ENCODE measurements around the gene TRIM8.

The TRIM8 gene

GRCh38 chr10:102641880-102642735, 2.2 kb upstream of the TRIM8 start:
- Histone ChIP-seq H3K36me3 (ENCODE audit: low read depth) (peaks cover 2% of the 10 kb centered on the region; the same call in 1 of the 2 replicates), H3K9me3 (ENCODE audit: severe bottlenecking) (no peaks in the 10 kb centered on the region), H3K4me3 (ENCODE audit: severe bottlenecking) (peak overlapping the region; percentile 80), H3K4me1 (ENCODE audit: insufficient read depth, poor library complexity, severe bottlenecking) (peaks cover 10% of the 10 kb centered on the region), H3K27ac (ENCODE audit: poor library complexity, severe bottlenecking) (peak overlapping the region; percentile 94), H3K27me3 (ENCODE audit: insufficient read depth, poor library complexity, severe bottlenecking) (no peaks in the 10 kb centered on the region)
- peak; percentile 53 for ATAC-seq (ENCODE audit: low read depth)
- DNase-seq (ENCODE audit: low spot score), result peak; percentile 97
- TF ChIP-seq CTCF (IDR thresholded peaks at IDR 0.05; ENCODE audit: poor library complexity, severe bottlenecking), result peak; percentile 9

- ATAC-seq (ENCODE audit: low read depth), result no peak
- DNase-seq (ENCODE audit: low spot score), result no peak
- Histone ChIP-seq H3K4me1 (ENCODE audit: insufficient read depth, poor library complexity, severe bottlenecking) (peaks cover 15% of the 10 kb centered on the region), H3K9me3 (ENCODE audit: severe bottlenecking) (no peaks in the 10 kb centered on the region), H3K27me3 (ENCODE audit: insufficient read depth, poor library complexity, severe bottlenecking) (no peaks in the 10 kb centered on the region), H3K4me3 (ENCODE audit: severe bottlenecking) (peak overlapping the region; percentile 80), H3K27ac (ENCODE audit: poor library complexity, severe bottlenecking) (peak overlapping the region; percentile 94), H3K36me3 (ENCODE audit: low read depth) (peaks cover 7% of the 10 kb centered on the region)
- TF ChIP-seq CTCF (IDR thresholded peaks at IDR 0.05; ENCODE audit: poor library complexity, severe bottlenecking), result no peak
These were observed 1.4 kb upstream of the TRIM8 start for GRCh38 chr10:102642736-102643335.

GRCh38 chr10:102643336-102644065, 778 bp upstream of the TRIM8 start:
- ATAC-seq (ENCODE audit: low read depth), result no peak
- peak overlapping the region; percentile 94 for H3K27ac ChIP-seq (ENCODE audit: poor library complexity, severe bottlenecking)

GRCh38 chr10:102644646-102645387, 538 bp downstream of the TRIM8 start:
- DNase-seq (ENCODE audit: low spot score), result no peak
- H3K27me3 ChIP-seq (ENCODE audit: insufficient read depth, poor library complexity, severe bottlenecking), result no peaks in the 10 kb centered on the region
- no peaks in the 10 kb centered on the region for H3K9me3 ChIP-seq (ENCODE audit: severe bottlenecking)
- peaks cover 10% of the 10 kb centered on the region for H3K36me3 ChIP-seq (ENCODE audit: low read depth)
- H3K27ac ChIP-seq (ENCODE audit: poor library complexity, severe bottlenecking), result peak overlapping the region; percentile 94
- peak; percentile 4; the same call in 1 of the 3 replicates for ATAC-seq (ENCODE audit: low read depth)
- peak; percentile 76 for TF ChIP-seq CTCF (IDR thresholded peaks at IDR 0.05; ENCODE audit: poor library complexity, severe bottlenecking)
- H3K4me1 ChIP-seq (ENCODE audit: insufficient read depth, poor library complexity, severe bottlenecking), result peaks cover 20% of the 10 kb centered on the region
- peak overlapping the region; percentile 80 for H3K4me3 ChIP-seq (ENCODE audit: severe bottlenecking)

More at GRCh38 chr10:102643336-102644065, 778 bp upstream of the TRIM8 start:
- no peaks in the 10 kb centered on the region for H3K27me3 ChIP-seq (ENCODE audit: insufficient read depth, poor library complexity, severe bottlenecking)
- no peak for TF ChIP-seq CTCF (IDR thresholded peaks at IDR 0.05; ENCODE audit: poor library complexity, severe bottlenecking)
- H3K4me3 ChIP-seq (ENCODE audit: severe bottlenecking), result peak overlapping the region; percentile 80
- no peaks in the 10 kb centered on the region for H3K9me3 ChIP-seq (ENCODE audit: severe bottlenecking)
- no peak for DNase-seq (ENCODE audit: low spot score)
- peaks cover 20% of the 10 kb centered on the region for H3K4me1 ChIP-seq (ENCODE audit: insufficient read depth, poor library complexity, severe bottlenecking)
- H3K36me3 ChIP-seq (ENCODE audit: low read depth), result peaks cover 10% of the 10 kb centered on the region
